Measurements from ENCODE around the gene MTNR1B.
A peak's percentile ranks its signal among the peaks of the same experiment; 100 is the strongest.

MTNR1B gene

GRCh38 chr11:92972248-92972647 is 2.8 kb downstream of the MTNR1B start:
- DNase-seq: no peak
- in situ Hi-C loops (cut with HindIII; ENCODE audit: low pct_ligation_motif_present, low pct_unique_long_range_greater_than_20kb, low sequenced_read_pairs): no loop called here

- DNase-seq: no peak
- in situ Hi-C loops (cut with HindIII; ENCODE audit: low pct_ligation_motif_present, low pct_unique_long_range_greater_than_20kb, low sequenced_read_pairs): no loop called here
Observed at GRCh38 chr11:92975285-92975684, 5.8 kb downstream of the MTNR1B start.

GRCh38 chr11:92976681-92977080 is 7.2 kb downstream of the MTNR1B start:
- no peak for DNase-seq
- in situ Hi-C loops (cut with HindIII; ENCODE audit: low pct_ligation_motif_present, low pct_unique_long_range_greater_than_20kb, low sequenced_read_pairs): no loop called here

- DNase-seq: no peak
- in situ Hi-C loops (cut with HindIII; ENCODE audit: low pct_ligation_motif_present, low pct_unique_long_range_greater_than_20kb, low sequenced_read_pairs): no loop called here
Observed at GRCh38 chr11:92977401-92977800, 8.0 kb downstream of the MTNR1B start.

- in situ Hi-C loops (cut with HindIII; ENCODE audit: low pct_ligation_motif_present, low pct_unique_long_range_greater_than_20kb, low sequenced_read_pairs): no loop called here
- DNase-seq: no peak
Observed at GRCh38 chr11:92978271-92979111, 9.0 kb downstream of the MTNR1B start.

GRCh38 chr11:92979176-92979575 is 9.7 kb downstream of the MTNR1B start:
- no peak for DNase-seq
- in situ Hi-C loops (cut with HindIII; ENCODE audit: low pct_ligation_motif_present, low pct_unique_long_range_greater_than_20kb, low sequenced_read_pairs): no loop called here

- in situ Hi-C loops (cut with HindIII; ENCODE audit: low pct_ligation_motif_present, low pct_unique_long_range_greater_than_20kb, low sequenced_read_pairs): no loop called here
- DNase-seq: no peak
Observed at GRCh38 chr11:92980312-92980711, 10.9 kb downstream of the MTNR1B start.

GRCh38 chr11:92981508-92982043 is 12.1 kb downstream of the MTNR1B start:
- in situ Hi-C loops (cut with HindIII; ENCODE audit: low pct_ligation_motif_present, low pct_unique_long_range_greater_than_20kb, low sequenced_read_pairs): no loop called here
- no peak for DNase-seq

GRCh38 chr11:92986585-92986984 is 17.1 kb downstream of the MTNR1B start:
- in situ Hi-C loops (cut with HindIII; ENCODE audit: low pct_ligation_motif_present, low pct_unique_long_range_greater_than_20kb, low sequenced_read_pairs): no loop called here
- DNase-seq: no peak

- DNase-seq: no peak
- in situ Hi-C loops (cut with HindIII; ENCODE audit: low pct_ligation_motif_present, low pct_unique_long_range_greater_than_20kb, low sequenced_read_pairs): no loop called here
Observed at GRCh38 chr11:92993004-92993403, 23.6 kb downstream of the MTNR1B start.

GRCh38 chr11:93000511-93001476 is 31.3 kb downstream of the MTNR1B start:
- peak; percentile 64 for DNase-seq
- in situ Hi-C loops (cut with HindIII; ENCODE audit: low pct_ligation_motif_present, low pct_unique_long_range_greater_than_20kb, low sequenced_read_pairs): no loop called here

GRCh38 chr11:93001806-93002205 is 32.4 kb downstream of the MTNR1B start:
- in situ Hi-C loops (cut with HindIII; ENCODE audit: low pct_ligation_motif_present, low pct_unique_long_range_greater_than_20kb, low sequenced_read_pairs): no loop called here

GRCh38 chr11:93002380-93002779 is 32.9 kb downstream of the MTNR1B start:
- in situ Hi-C loops (cut with HindIII; ENCODE audit: low pct_ligation_motif_present, low pct_unique_long_range_greater_than_20kb, low sequenced_read_pairs): no loop called here
- DNase-seq: no peak

More at GRCh38 chr11:93001806-93002205, 32.4 kb downstream of the MTNR1B start:
- DNase-seq: no peak

- no peak for DNase-seq
- in situ Hi-C loops (cut with HindIII; ENCODE audit: low pct_ligation_motif_present, low pct_unique_long_range_greater_than_20kb, low sequenced_read_pairs): no loop called here
Observed at GRCh38 chr11:93005239-93005638, 35.8 kb downstream of the MTNR1B start.

- no peak for DNase-seq
- in situ Hi-C loops (cut with HindIII; ENCODE audit: low pct_ligation_motif_present, low pct_unique_long_range_greater_than_20kb, low sequenced_read_pairs): no loop called here
Observed at GRCh38 chr11:93013646-93014045, 44.2 kb downstream of the MTNR1B start.

- in situ Hi-C loops (cut with HindIII; ENCODE audit: low pct_ligation_motif_present, low pct_unique_long_range_greater_than_20kb, low sequenced_read_pairs): no loop called here
- DNase-seq: no peak
Observed at GRCh38 chr11:93016595-93016994, 47.1 kb downstream of the MTNR1B start.

- DNase-seq: no peak
- in situ Hi-C loops (cut with HindIII; ENCODE audit: low pct_ligation_motif_present, low pct_unique_long_range_greater_than_20kb, low sequenced_read_pairs): no loop called here
Observed at GRCh38 chr11:93017821-93018690, 48.6 kb downstream of the MTNR1B start.

Data from ACHN (cell line).